ENCODE data around the gene STRADA. TPM values are rescaled to one million over a fixed set of nuclear protein-coding genes. Genes with fewer than 3 reads are reported as not detected.
"Not testable (repeated sequence)": the region's sequence is repeated elsewhere in the genome, so short reads cannot be mapped to it uniquely, and the experiment has no call there.

STRADA gene
- total RNA-seq, 1 donor from 2014 or later = 10.5 TPM

DNA sequence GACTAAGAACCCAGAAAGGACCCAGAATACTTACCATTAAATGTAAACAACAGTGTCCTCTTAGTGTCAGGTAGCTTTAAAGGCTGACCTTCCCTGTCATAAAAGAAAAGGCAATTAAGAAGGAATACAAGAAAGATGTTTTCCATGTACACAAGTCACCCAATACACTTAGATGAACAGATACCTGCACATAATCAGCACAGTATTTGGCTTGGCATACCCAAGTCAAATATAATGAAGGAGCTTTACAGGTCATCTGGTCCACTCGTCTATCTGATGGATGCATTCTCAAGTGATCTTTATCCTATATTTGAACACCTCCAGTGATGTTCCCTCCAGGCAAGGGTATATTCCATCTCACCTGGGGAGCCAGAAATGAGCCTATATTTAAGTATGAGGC lies 11.1 kb upstream of the STRADA start:
- FAIRE-seq (no peak), DNase-seq (ENCODE audit: low read depth) (no peak)
- no peaks in the 10 kb centered on the region for H3K27me3 ChIP-seq (ENCODE audit: control insufficient read depth, insufficient read depth, low read length)
- H3K4me3 ChIP-seq (ENCODE audit: low read depth, low read length) = no peak overlapping the region
- TF ChIP-seq, protein P1, sequence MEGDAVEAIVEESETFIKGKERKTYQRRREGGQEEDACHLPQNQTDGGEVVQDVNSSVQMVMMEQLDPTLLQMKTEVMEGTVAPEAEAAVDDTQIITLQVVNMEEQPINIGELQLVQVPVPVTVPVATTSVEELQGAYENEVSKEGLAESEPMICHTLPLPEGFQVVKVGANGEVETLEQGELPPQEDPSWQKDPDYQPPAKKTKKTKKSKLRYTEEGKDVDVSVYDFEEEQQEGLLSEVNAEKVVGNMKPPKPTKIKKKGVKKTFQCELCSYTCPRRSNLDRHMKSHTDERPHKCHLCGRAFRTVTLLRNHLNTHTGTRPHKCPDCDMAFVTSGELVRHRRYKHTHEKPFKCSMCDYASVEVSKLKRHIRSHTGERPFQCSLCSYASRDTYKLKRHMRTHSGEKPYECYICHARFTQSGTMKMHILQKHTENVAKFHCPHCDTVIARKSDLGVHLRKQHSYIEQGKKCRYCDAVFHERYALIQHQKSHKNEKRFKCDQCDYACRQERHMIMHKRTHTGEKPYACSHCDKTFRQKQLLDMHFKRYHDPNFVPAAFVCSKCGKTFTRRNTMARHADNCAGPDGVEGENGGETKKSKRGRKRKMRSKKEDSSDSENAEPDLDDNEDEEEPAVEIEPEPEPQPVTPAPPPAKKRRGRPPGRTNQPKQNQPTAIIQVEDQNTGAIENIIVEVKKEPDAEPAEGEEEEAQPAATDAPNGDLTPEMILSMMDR (IDR thresholded peaks at IDR 0.05; ENCODE audit: insufficient read depth, low read length, severe bottlenecking) = no peak
- peaks cover 23% of the 10 kb centered on the region for H3K36me3 ChIP-seq (ENCODE audit: control insufficient read depth, insufficient read depth, low read length)

DNA sequence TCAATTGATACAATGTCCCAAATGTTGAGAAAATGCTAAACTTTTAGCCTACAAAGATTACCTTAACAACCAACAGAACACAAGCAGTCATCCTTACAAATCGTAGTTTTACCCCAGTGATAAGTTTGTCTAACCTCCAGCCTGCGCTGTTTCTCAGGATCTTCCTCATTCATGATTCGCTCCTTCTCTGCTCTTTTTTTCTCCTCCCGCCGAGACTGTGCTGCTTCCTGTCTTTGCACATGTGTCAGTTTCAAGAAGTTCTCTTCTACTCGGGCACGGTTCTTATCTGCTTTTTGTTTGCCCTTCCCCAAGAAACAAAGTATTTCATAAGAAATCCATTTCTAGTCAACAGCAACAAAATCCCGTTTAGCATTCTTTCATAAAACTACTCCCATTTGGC lies 10.2 kb upstream of the STRADA start:
- DNase-seq (ENCODE audit: low read depth) (no peak), FAIRE-seq (no peak)
- Histone ChIP-seq H3K4me3 (ENCODE audit: low read depth, low read length) (no peak overlapping the region), H3K36me3 (ENCODE audit: control insufficient read depth, insufficient read depth, low read length) (peaks cover 21% of the 10 kb centered on the region), H3K27me3 (ENCODE audit: control insufficient read depth, insufficient read depth, low read length) (no peaks in the 10 kb centered on the region)
- TF ChIP-seq, protein P1 (IDR thresholded peaks at IDR 0.05; ENCODE audit: insufficient read depth, low read length, severe bottlenecking) = no peak

DNA sequence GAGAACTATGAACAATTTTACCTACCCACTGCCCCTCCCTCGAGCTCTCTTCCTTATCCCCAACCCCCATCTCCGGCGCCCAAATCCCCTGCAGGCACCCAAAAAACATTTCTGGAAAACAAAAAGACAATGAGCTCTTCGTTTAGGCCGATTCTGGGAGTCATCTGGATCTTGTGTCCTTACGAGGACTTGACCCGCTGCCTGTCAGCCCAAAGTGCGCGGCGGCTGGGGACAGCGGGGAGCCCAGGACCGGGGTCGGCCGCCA lies 524 bp downstream of the STRADA start:
- Histone ChIP-seq H3K36me3 (ENCODE audit: control insufficient read depth, insufficient read depth, low read length) (no peaks in the 10 kb centered on the region), H3K4me3 (ENCODE audit: low read depth, low read length) (peak overlapping the region; percentile 73), H3K27me3 (ENCODE audit: control insufficient read depth, insufficient read depth, low read length) (no peaks in the 10 kb centered on the region)
- DNase-seq (ENCODE audit: low read depth) = no peak
- FAIRE-seq = no peak
- TF ChIP-seq, protein P1 (IDR thresholded peaks at IDR 0.05; ENCODE audit: insufficient read depth, low read length, severe bottlenecking) = no peak

DNA sequence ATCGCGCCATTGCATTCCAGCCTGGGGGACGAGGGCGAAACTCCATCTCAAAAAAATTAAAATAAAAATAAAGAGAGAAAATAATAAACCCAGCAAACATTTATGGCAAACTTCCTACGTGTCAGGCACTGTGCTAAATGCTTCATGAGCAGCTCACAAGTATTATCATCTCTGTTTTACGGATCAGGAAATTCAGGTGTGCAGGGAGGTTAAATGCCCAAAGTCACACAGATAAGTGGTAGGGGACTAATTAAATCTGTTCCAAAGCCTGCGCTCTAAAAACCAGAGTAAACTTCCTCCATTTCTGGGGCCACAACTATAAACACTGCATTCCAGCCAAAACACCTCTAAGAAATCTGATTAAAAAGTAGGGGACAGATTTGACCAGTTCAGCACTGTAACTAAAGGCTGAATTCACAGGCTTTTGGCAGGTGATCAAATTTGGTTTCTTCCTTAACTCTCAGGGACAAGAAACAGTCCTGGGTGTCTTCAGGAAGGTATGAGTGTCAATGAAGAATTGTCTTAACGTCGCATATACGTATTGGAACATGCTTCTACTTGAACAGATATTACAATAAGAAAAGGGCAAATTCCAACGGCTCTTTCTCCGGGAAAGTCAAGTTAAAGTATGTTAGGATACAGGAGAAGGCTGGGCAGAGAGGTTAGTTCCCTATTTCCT lies 996 bp downstream of the STRADA start:
- Histone ChIP-seq H3K4me3 (ENCODE audit: low read depth, low read length) (peak overlapping the region; percentile 73), H3K27me3 (ENCODE audit: control insufficient read depth, insufficient read depth, low read length) (no peaks in the 10 kb centered on the region), H3K36me3 (ENCODE audit: control insufficient read depth, insufficient read depth, low read length) (no peaks in the 10 kb centered on the region)
- TF ChIP-seq, protein P1 (IDR thresholded peaks at IDR 0.05; ENCODE audit: insufficient read depth, low read length, severe bottlenecking) = no peak
- FAIRE-seq (no peak), DNase-seq (ENCODE audit: low read depth) (peak; percentile 64)

DNA sequence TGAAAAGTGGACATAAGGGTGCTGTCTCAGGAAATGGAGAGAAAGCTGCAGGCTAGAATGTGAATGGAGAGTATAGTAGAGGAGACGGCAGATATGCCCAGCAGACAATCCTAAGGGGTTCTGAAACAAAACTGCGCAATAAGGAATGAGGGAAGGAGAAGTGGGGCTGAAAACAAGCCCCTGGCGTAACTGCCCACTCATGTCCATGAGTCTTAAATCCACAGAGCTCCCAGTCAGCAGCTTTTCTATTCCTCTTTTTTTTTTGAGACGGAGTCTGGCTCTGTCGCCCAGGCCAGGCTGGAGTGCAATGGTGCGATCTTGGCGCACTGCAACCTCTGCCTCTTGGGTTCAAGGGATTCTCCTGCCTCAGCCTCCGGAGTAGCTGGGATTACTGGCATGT lies 5.9 kb downstream of the STRADA start:
- Histone ChIP-seq H3K36me3 (ENCODE audit: control insufficient read depth, insufficient read depth, low read length) (peaks cover 1% of the 10 kb centered on the region), H3K27me3 (ENCODE audit: control insufficient read depth, insufficient read depth, low read length) (no peaks in the 10 kb centered on the region), H3K4me3 (ENCODE audit: low read depth, low read length) (no peak overlapping the region)
- TF ChIP-seq, protein P1 (IDR thresholded peaks at IDR 0.05; ENCODE audit: insufficient read depth, low read length, severe bottlenecking) = no peak
- DNase-seq (ENCODE audit: low read depth) (no peak), FAIRE-seq (no peak)

DNA sequence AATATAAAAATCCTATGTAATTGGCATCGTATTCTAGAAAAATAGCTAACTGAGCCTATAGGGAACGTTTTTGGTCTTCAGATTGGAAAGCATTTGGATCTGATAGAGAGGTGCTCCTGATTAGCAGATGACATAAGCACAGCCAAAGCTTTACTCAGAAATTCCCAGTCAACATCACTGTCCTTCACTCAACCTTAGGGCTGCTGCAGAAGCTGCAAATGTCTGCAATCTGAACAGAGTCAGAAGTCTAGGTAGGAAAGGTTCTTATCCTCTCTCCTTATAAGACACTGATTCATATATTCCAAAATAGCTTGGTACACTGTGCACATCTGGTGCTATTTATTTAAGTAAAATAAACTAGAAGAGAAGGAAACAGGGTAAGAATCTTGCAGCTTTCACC lies 19.2 kb downstream of the STRADA start:
- Histone ChIP-seq H3K36me3 (ENCODE audit: control insufficient read depth, insufficient read depth, low read length) (no peaks in the 10 kb centered on the region), H3K27me3 (ENCODE audit: control insufficient read depth, insufficient read depth, low read length) (no peaks in the 10 kb centered on the region), H3K4me3 (ENCODE audit: low read depth, low read length) (no peak overlapping the region)
- TF ChIP-seq, protein P1 (IDR thresholded peaks at IDR 0.05; ENCODE audit: insufficient read depth, low read length, severe bottlenecking) = no peak
- FAIRE-seq = no peak
- DNase-seq (ENCODE audit: low read depth) = no peak

DNA sequence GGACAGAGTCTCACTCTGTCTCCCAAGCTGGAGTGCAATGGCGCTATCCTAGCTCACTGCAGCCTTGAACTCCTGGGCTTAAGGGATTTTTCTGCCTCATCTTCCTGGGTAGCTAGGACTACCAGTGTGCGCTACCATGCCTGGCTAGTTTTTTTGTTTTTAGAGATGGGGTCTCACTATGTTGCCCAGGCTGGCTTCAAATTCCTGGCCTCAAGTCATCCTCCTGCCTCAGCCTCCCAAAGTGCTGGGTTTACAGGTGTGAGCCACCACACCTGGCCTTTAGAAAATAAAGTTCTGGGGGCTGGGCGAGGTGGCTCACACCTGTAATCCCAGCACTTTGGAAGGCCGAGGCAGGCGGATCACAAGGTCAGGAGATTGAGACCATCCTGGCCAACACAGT lies 21.4 kb downstream of the STRADA start:
- not testable (repeated sequence) for H3K27me3 ChIP-seq (ENCODE audit: control insufficient read depth, insufficient read depth, low read length); FAIRE-seq; DNase-seq (ENCODE audit: low read depth); H3K36me3 ChIP-seq (ENCODE audit: control insufficient read depth, insufficient read depth, low read length); H3K4me3 ChIP-seq (ENCODE audit: low read depth, low read length)

All from bronchial epithelial cell (primary cell).